Thymus (tissue), 11 donors: ENCODE measurements around the gene FAM114A1. TPM values are rescaled to one million over a fixed set of nuclear protein-coding genes. Genes with fewer than 3 reads are reported as not detected.

ENCODE experiments used
- DNase-seq, 9 donors: peaks; one replicate each; pipeline ENCODE4 v3.0.0-alpha.2; 2013; ENCODE audit warnings: low spot score in 9 of 9, low read depth in 6 of 9, missing footprints in 1 of 9
- H3K27ac ChIP-seq, 2 donors: one replicate each; pipeline ENCODE4 v1.5.1; 2013; ENCODE audit warnings: control low read depth in 1 of 2, low read depth in 1 of 2, low read length in 1 of 2, mild to moderate bottlenecking in 1 of 2, moderate library complexity in 1 of 2
- H3K27me3 ChIP-seq, 2 donors: one replicate each; pipeline ENCODE4 v1.5.1; 2013; ENCODE audit warnings: low read length in 1 of 2; ENCODE audit not compliant: control insufficient read depth in 2 of 2, insufficient read depth in 1 of 2
- H3K36me3 ChIP-seq, 2 donors: one replicate each; pipeline ENCODE4 v1.5.1; 2013; ENCODE audit warnings: low read length in 1 of 2, mild to moderate bottlenecking in 1 of 2, moderate library complexity in 1 of 2; ENCODE audit not compliant: control insufficient read depth in 2 of 2, insufficient read depth in 2 of 2
- H3K4me1 ChIP-seq, 2 donors: one replicate each; pipeline ENCODE4 v1.5.1; 2013; ENCODE audit warnings: low read length in 2 of 2; ENCODE audit not compliant: control insufficient read depth in 2 of 2, insufficient read depth in 2 of 2
- H3K4me3 ChIP-seq, 2 donors: one replicate each; pipeline ENCODE4 v1.5.1; 2013; ENCODE audit warnings: low read length in 2 of 2, control low read depth in 1 of 2, mild to moderate bottlenecking in 1 of 2
- H3K9me3 ChIP-seq, 2 donors: one replicate each; pipeline ENCODE4 v1.5.1; 2013; ENCODE audit warnings: low read length in 1 of 2, mild to moderate bottlenecking in 1 of 2; ENCODE audit not compliant: control insufficient read depth in 2 of 2, insufficient read depth in 1 of 2
- WGBS: extraction: QIAGEN DNeasy Blood & Tissue Kit; methylation state at CpG from one replicate; pipeline ENCODE4 v1.1.7; 2013; 5-methylcytosine and 5-hydroxymethylcytosine counted together
- polyA plus RNA-seq: library from polyadenylated mRNA; stranded (reverse); fragments of 200-250 nt; gene quantifications from one replicate; pipeline ENCODE4 v1.2.3, GENCODE V29; 2013
- total RNA-seq: library from RNA; stranded (reverse); fragments of 120-200 nt; gene quantifications from one replicate; pipeline ENCODE4 v1.2.4, GENCODE V29; 2013
- donor health status: healthy.

FAM114A1 gene
- total and polyA plus RNA-seq, 2 donors = 5.9 to 7.3 TPM

- 8% methylated on average over 4 of the region's 4 CpGs for WGBS
- Histone ChIP-seq H3K4me3 (peak overlapping the region; percentile 4 to 30), H3K27ac (peak overlapping the region in 1 of 2 donors; percentile 56), H3K4me1 (peaks cover 0 to 17% of the 10 kb centered on the region in 2 donors), H3K27me3 (no peaks in the 10 kb centered on the region), H3K36me3 (no peaks in the 10 kb centered on the region), H3K9me3 (no peaks in the 10 kb centered on the region)
- peak in 2 of 9 donors; percentile 26 to 28 for DNase-seq
Observed at GRCh38 chr4:38856046-38856445, 11.6 kb upstream of the FAM114A1 start.

GRCh38 chr4:38856524-38857337 is 10.9 kb upstream of the FAM114A1 start, which contains the start of gene TLR6:
TSS of gene TLR6 (minus strand) at chr4:38856817. CDS start at chr4:38829473, 27,344 bp downstream.
- Histone ChIP-seq H3K36me3 (no peaks in the 10 kb centered on the region), H3K9me3 (no peaks in the 10 kb centered on the region), H3K4me1 (peaks cover 0 to 17% of the 10 kb centered on the region in 2 donors), H3K4me3 (peak within 1 kb of the TSS; percentile 4 to 30), H3K27me3 (no peaks in the 10 kb centered on the region), H3K27ac (peak within 1 kb of the TSS; percentile 56 to 81)
- WGBS = 2% methylated on average over 8 of the region's 8 CpGs
- DNase-seq = peak; percentile 50 to 90 (median 79)

- H3K9me3 ChIP-seq = no peaks in the 10 kb centered on the region
- no peak overlapping the region for H3K4me3 ChIP-seq
- 58% methylated on average over 3 of the region's 3 CpGs for WGBS
- H3K4me1 ChIP-seq = peaks cover 0 to 17% of the 10 kb centered on the region in 2 donors
- DNase-seq = peak in 3 of 9 donors; percentile 4 to 43 (median 17)
- peak overlapping the region; percentile 34 to 81 for H3K27ac ChIP-seq
- no peaks in the 10 kb centered on the region for H3K27me3 ChIP-seq
- no peaks in the 10 kb centered on the region for H3K36me3 ChIP-seq
Observed at GRCh38 chr4:38857354-38858096, 10.1 kb upstream of the FAM114A1 start.

- 76% methylated on average over 3 of the region's 3 CpGs for WGBS
- no peaks in the 10 kb centered on the region for H3K9me3 ChIP-seq
- DNase-seq = no peak
- no peak overlapping the region for H3K4me3 ChIP-seq
- H3K27ac ChIP-seq = peak overlapping the region; percentile 34 to 81
- H3K27me3 ChIP-seq = no peaks in the 10 kb centered on the region
- peaks cover 0 to 17% of the 10 kb centered on the region in 2 donors for H3K4me1 ChIP-seq
- H3K36me3 ChIP-seq = no peaks in the 10 kb centered on the region
Observed at GRCh38 chr4:38858097-38858420, 9.5 kb upstream of the FAM114A1 start.

GRCh38 chr4:38859501-38859900 is 8.1 kb upstream of the FAM114A1 start:
- WGBS = 97% methylated on average over 7 of the region's 7 CpGs
- no peak overlapping the region for H3K27ac ChIP-seq

GRCh38 chr4:38860788-38861424 is 6.7 kb upstream of the FAM114A1 start:
- Histone ChIP-seq H3K4me1 (peaks cover 0 to 16% of the 10 kb centered on the region in 2 donors), H3K36me3 (no peaks in the 10 kb centered on the region), H3K27me3 (no peaks in the 10 kb centered on the region), H3K9me3 (no peaks in the 10 kb centered on the region), H3K27ac (no peak overlapping the region), H3K4me3 (no peak overlapping the region)
- 44% methylated on average over 5 of the region's 5 CpGs for WGBS
- DNase-seq = peak in 7 of 9 donors; percentile 37 to 74 (median 60)

More at GRCh38 chr4:38859501-38859900, 8.1 kb upstream of the FAM114A1 start:
- Histone ChIP-seq H3K36me3 (no peaks in the 10 kb centered on the region), H3K9me3 (no peaks in the 10 kb centered on the region), H3K4me3 (no peak overlapping the region), H3K4me1 (peaks cover 0 to 17% of the 10 kb centered on the region in 2 donors), H3K27me3 (no peaks in the 10 kb centered on the region)
- DNase-seq = no peak

- WGBS = 98% methylated on average over 4 of the region's 4 CpGs
- no peak for DNase-seq
- H3K27ac ChIP-seq = no peak overlapping the region
- no peak overlapping the region for H3K4me3 ChIP-seq
- no peaks in the 10 kb centered on the region for H3K9me3 ChIP-seq
- H3K4me1 ChIP-seq = peaks cover 0 to 13% of the 10 kb centered on the region in 2 donors
- H3K36me3 ChIP-seq = no peaks in the 10 kb centered on the region
- no peaks in the 10 kb centered on the region for H3K27me3 ChIP-seq
Observed at GRCh38 chr4:38861791-38862190, 5.8 kb upstream of the FAM114A1 start.

- Histone ChIP-seq H3K36me3 (no peaks in the 10 kb centered on the region), H3K4me3 (no peak overlapping the region), H3K4me1 (peaks cover 0 to 6% of the 10 kb centered on the region in 2 donors), H3K27ac (no peak overlapping the region), H3K27me3 (peaks cover 4 to 16% of the 10 kb centered on the region in 2 donors), H3K9me3 (no peaks in the 10 kb centered on the region)
- WGBS = 65% methylated on average over 6 of the region's 6 CpGs
- DNase-seq = no peak
Observed at GRCh38 chr4:38865445-38865844, 2.2 kb upstream of the FAM114A1 start.
